HG03045 (cell line): ENCODE results near the gene TMEM217.
"Not testable (repeated sequence)": the region's sequence is repeated elsewhere in the genome, so short reads cannot be mapped to it uniquely, and the experiment has no call there.

Experiments used
- ATAC-seq: cut with Tn5 transposase; IDR thresholded peaks from one replicate; pipeline ENCODE4 v1.9.1; 2021; ENCODE audit warnings: mild to moderate bottlenecking, moderate library complexity; ENCODE audit not compliant: unreplicated experiment

Gene TMEM217

GRCh38 chr6:37218511-37218910 is 39.4 kb downstream of the TMEM217 start:
- ATAC-seq: no peak

- ATAC-seq: no peak
Measured at GRCh38 chr6:37218061-37218460, 39.9 kb downstream of the TMEM217 start.

- no peak for ATAC-seq
Measured at GRCh38 chr6:37212268-37212667, 45.7 kb downstream of the TMEM217 start.

GRCh38 chr6:37210313-37210968 is 47.5 kb downstream of the TMEM217 start:
- no peak for ATAC-seq

GRCh38 chr6:37209461-37210205 is 48.3 kb downstream of the TMEM217 start:
- ATAC-seq: no peak

GRCh38 chr6:37208793-37209192 is 49.2 kb downstream of the TMEM217 start:
- ATAC-seq: no peak

GRCh38 chr6:37207903-37208456 is 50.0 kb downstream of the TMEM217 start:
- ATAC-seq: no peak

- no peak for ATAC-seq
Measured at GRCh38 chr6:37206622-37207021, 51.3 kb downstream of the TMEM217 start.

- ATAC-seq: no peak
Measured at GRCh38 chr6:37205997-37206340, 52.0 kb downstream of the TMEM217 start.

GRCh38 chr6:37205175-37205996 is 52.6 kb downstream of the TMEM217 start:
- no peak for ATAC-seq

- ATAC-seq: no peak
Measured at GRCh38 chr6:37204014-37204751, 53.8 kb downstream of the TMEM217 start.

GRCh38 chr6:37202788-37203491 is 55.0 kb downstream of the TMEM217 start:
- ATAC-seq: no peak

GRCh38 chr6:37201726-37202125 is 56.2 kb downstream of the TMEM217 start:
- ATAC-seq: no peak

GRCh38 chr6:37200085-37200484 is 57.9 kb downstream of the TMEM217 start:
- no peak for ATAC-seq

GRCh38 chr6:37196451-37196850 is 61.5 kb downstream of the TMEM217 start:
- ATAC-seq: not testable (repeated sequence)

GRCh38 chr6:37194886-37195285 is 63.1 kb downstream of the TMEM217 start:
- ATAC-seq: not testable (repeated sequence)

- no peak for ATAC-seq
Measured at GRCh38 chr6:37192666-37193065, 65.3 kb downstream of the TMEM217 start.

GRCh38 chr6:37190159-37190535 is 67.8 kb downstream of the TMEM217 start:
- no peak for ATAC-seq

GRCh38 chr6:37188962-37189510 is 68.9 kb downstream of the TMEM217 start:
- ATAC-seq: no peak
